Measurements from ENCODE around the gene TSPY10.
A peak's percentile ranks its signal among the peaks of the same experiment; 100 is the strongest.
"Not testable (repeated sequence)": the region's sequence is repeated elsewhere in the genome, so short reads cannot be mapped to it uniquely, and the experiment has no call there.

The TSPY10 gene, protein sequence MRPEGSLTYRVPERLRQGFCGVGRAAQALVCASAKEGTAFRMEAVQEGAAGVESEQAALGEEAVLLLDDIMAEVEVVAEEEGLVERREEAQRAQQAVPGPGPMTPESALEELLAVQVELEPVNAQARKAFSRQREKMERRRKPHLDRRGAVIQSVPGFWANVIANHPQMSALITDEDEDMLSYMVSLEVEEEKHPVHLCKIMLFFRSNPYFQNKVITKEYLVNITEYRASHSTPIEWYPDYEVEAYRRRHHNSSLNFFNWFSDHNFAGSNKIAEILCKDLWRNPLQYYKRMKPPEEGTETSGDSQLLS

DNA sequence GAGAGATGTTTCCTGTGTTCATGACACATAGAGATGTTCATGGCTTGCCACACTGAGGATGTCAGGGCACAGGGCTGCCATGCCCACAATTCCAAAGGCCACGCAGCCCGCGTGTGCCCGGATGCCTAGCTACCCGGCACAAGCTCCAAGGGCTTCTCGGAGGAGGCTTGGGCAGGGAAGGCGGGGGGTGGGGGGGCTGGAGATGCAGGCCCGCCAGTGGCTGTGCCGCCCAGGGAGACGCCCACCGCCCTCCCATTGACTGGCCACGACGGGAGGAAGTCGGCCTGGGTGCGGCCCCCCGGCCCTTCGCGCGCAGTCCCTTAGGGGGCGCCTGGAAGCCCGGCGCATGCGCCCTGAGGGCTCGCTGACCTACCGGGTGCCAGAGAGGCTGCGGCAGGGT lies at the start of gene TSPY10:
Gene TSPY10 (plus strand): TSS at position 301 of the 400 bp plus-strand sequence. CDS start 46 bp downstream, at position 347.
- not testable (repeated sequence) for DNase-seq

DNA sequence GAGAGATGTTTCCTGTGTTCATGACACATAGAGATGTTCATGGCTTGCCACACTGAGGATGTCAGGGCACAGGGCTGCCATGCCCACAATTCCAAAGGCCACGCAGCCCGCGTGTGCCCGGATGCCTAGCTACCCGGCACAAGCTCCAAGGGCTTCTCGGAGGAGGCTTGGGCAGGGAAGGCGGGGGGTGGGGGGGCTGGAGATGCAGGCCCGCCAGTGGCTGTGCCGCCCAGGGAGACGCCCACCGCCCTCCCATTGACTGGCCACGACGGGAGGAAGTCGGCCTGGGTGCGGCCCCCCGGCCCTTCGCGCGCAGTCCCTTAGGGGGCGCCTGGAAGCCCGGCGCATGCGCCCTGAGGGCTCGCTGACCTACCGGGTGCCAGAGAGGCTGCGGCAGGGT lies 40.7 kb upstream of the TSPY10 start, which contains the start of gene TSPY9:
Gene TSPY9 (plus strand): TSS at position 301 of the 400 bp plus-strand sequence. CDS start 46 bp downstream, at position 347.
- not testable (repeated sequence) for DNase-seq

DNA sequence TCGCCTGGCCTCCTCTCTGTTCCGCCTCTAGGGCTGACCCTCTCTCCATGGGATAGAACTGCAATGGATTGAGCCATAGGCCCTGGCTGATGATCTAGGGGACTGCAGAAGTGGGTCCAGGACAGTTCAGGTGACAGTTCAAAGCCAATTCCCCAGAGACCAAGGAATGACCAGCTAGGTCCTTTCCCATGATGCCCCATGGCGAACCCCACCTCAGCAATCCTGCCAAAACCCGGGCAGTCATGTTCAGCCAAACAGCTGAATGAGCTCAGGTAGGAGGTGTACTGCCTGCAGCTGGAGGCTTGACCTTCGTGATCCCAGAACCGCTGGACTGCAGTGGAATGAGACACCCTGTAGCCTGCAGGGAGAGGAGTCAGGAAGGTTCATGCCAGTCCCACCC lies 23.3 kb upstream of the TSPY10 start:
- DNase-seq = not testable (repeated sequence)

DNA sequence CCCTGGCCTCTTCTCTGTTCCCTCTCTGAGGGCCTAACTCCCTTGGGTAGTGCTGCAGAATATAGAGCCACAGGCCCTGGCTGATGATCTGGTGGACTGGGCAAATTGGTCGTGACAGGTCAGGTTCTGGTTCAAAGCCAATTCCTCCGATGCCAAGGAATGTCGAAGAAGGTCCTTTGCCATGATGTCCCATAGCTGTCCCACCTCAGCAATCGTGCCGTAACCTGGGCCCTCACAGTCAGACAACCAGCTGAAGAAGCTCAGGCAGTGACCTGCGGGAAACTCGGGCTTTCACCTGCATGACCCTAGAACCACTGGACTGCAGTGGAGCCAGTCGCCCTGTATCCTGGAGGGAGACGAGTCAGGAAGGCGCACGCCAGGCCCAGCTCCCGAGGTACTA lies 11.4 kb upstream of the TSPY10 start:
- peak; percentile 30 for DNase-seq

All from activated CD8-positive, alpha-beta memory T cell treated with anti-CD3 and anti-CD28 coated beads, Interleukin-2, amount 50 U/mL, for 48 hours (primary cell).